HG03565 (cell line): Measurements from ENCODE around the gene XPR1.
A peak's percentile ranks its signal among the peaks of the same experiment; 100 is the strongest.
"Not testable (repeated sequence)": the region's sequence is repeated elsewhere in the genome, so short reads cannot be mapped to it uniquely, and the experiment has no call there.

Source experiments
- ATAC-seq: cut with Tn5 transposase; IDR thresholded peaks from one replicate; pipeline ENCODE4 v1.9.1; 2021; ENCODE audit warnings: mild to moderate bottlenecking, moderate library complexity; ENCODE audit not compliant: unreplicated experiment

The XPR1 gene

GRCh38 chr1:180833180-180833579 lies 201.4 kb downstream of the XPR1 start:
- not testable (repeated sequence) for ATAC-seq

- ATAC-seq, result no peak
These were observed 204.6 kb downstream of the XPR1 start for GRCh38 chr1:180836449-180836848.

- ATAC-seq, result no peak
These were observed 205.2 kb downstream of the XPR1 start for GRCh38 chr1:180837020-180837419.

GRCh38 chr1:180838535-180838934 lies 206.7 kb downstream of the XPR1 start:
- no peak for ATAC-seq

GRCh38 chr1:180839547-180839946 lies 207.7 kb downstream of the XPR1 start:
- no peak for ATAC-seq

GRCh38 chr1:180841415-180841814 lies 209.6 kb downstream of the XPR1 start:
- ATAC-seq, result no peak

GRCh38 chr1:180842052-180842451 lies 210.2 kb downstream of the XPR1 start:
- no peak for ATAC-seq

- ATAC-seq, result no peak
These were observed 210.9 kb downstream of the XPR1 start for GRCh38 chr1:180842491-180843275.

- no peak for ATAC-seq
These were observed 213.5 kb downstream of the XPR1 start for GRCh38 chr1:180845352-180845751.

GRCh38 chr1:180848191-180848590 lies 216.4 kb downstream of the XPR1 start:
- no peak for ATAC-seq

GRCh38 chr1:180849031-180849775 lies 217.4 kb downstream of the XPR1 start:
- ATAC-seq, result peak; percentile 54

- no peak for ATAC-seq
These were observed 220.4 kb downstream of the XPR1 start for GRCh38 chr1:180851995-180852887.

- ATAC-seq, result no peak
These were observed 222.2 kb downstream of the XPR1 start for GRCh38 chr1:180854001-180854400.

- no peak for ATAC-seq
These were observed 222.6 kb downstream of the XPR1 start for GRCh38 chr1:180854456-180854855.

GRCh38 chr1:180857947-180858725 lies 226.3 kb downstream of the XPR1 start:
- not testable (repeated sequence) for ATAC-seq

- ATAC-seq, result no peak
These were observed 227.5 kb downstream of the XPR1 start for GRCh38 chr1:180859306-180859705.

- ATAC-seq, result no peak
These were observed 228.7 kb downstream of the XPR1 start for GRCh38 chr1:180860535-180860934.

GRCh38 chr1:180862305-180862704 lies 230.5 kb downstream of the XPR1 start:
- no peak for ATAC-seq

GRCh38 chr1:180863158-180863775 lies 231.4 kb downstream of the XPR1 start:
- no peak for ATAC-seq
